ENCODE measurements around the gene ESCO1. TPM values are rescaled to one million over a fixed set of nuclear protein-coding genes. Genes with fewer than 3 reads are reported as not detected.
"Not testable (repeated sequence)": the region's sequence is repeated elsewhere in the genome, so short reads cannot be mapped to it uniquely, and the experiment has no call there.

The ESCO1 gene
- total RNA-seq, 1 experiment from 2014 or later: 10.8 TPM

DNA sequence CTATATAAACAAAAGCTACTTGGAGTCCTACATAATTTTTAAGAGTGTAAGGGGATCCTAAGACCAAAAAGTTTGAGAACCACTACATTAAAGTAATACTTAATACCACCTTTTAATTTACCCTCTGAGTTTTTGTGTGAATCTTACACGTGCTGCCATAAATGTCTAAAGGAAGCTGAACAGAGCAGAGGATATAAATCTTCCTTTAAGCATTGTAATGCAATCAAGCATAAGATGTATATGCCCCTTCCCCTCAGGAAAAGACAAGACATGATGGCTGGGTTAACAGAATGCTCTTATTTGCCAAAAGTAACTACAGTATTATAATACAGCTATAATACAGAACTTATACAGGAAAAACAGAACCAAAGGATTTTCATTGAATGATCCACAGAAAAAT lies 2.9 kb downstream of the ESCO1 start:
- Histone ChIP-seq H3K4me2 (peak overlapping the region; percentile 90), H3K9me2 (ENCODE audit: insufficient read depth) (no peaks in the 10 kb centered on the region), H3F3A (ENCODE audit: insufficient read depth, low read depth) (peaks cover 18% of the 10 kb centered on the region), H3K4me3 (peak overlapping the region; percentile 85; the same call in 1 of the 2 replicates), H3K27me3 (ENCODE audit: insufficient read depth, low read depth) (no peaks in the 10 kb centered on the region), H3K79me2 (ENCODE audit: low read depth) (peaks cover 61% of the 10 kb centered on the region), H3K4me1 (replicated peaks; ENCODE audit: insufficient read depth) (peaks cover 8% of the 10 kb centered on the region), H3K27ac (no peak overlapping the region), H4K20me1 (ENCODE audit: insufficient read depth) (0 out of 2 replicates have a peak, but pooled peaks cover 5% of the 10 kb centered on the region), H3K9me3 (ENCODE audit: insufficient read depth, low read depth) (no peaks in the 10 kb centered on the region), H2AFZ (no peak overlapping the region), H3K36me3 (ENCODE audit: low read depth) (no peaks in the 10 kb centered on the region)
- no peak for DNase-seq
- POLR2A ChIA-PET (ENCODE audit: unreplicated experiment): no interaction called here
- CTCF ChIA-PET: no interaction called here
- TF ChIP-seq, protein P1, sequence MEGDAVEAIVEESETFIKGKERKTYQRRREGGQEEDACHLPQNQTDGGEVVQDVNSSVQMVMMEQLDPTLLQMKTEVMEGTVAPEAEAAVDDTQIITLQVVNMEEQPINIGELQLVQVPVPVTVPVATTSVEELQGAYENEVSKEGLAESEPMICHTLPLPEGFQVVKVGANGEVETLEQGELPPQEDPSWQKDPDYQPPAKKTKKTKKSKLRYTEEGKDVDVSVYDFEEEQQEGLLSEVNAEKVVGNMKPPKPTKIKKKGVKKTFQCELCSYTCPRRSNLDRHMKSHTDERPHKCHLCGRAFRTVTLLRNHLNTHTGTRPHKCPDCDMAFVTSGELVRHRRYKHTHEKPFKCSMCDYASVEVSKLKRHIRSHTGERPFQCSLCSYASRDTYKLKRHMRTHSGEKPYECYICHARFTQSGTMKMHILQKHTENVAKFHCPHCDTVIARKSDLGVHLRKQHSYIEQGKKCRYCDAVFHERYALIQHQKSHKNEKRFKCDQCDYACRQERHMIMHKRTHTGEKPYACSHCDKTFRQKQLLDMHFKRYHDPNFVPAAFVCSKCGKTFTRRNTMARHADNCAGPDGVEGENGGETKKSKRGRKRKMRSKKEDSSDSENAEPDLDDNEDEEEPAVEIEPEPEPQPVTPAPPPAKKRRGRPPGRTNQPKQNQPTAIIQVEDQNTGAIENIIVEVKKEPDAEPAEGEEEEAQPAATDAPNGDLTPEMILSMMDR (conservative IDR thresholded peaks at IDR 0.05): no peak
- no peak for TF ChIP-seq EZH2 (IDR thresholded peaks at IDR 0.05; ENCODE audit: low read depth)
- BruUV-seq (replicated peaks): no TSS peak
- intact Hi-C loops (cut with micrococcal nuclease; ENCODE audit: unreplicated experiment): no loop called here

DNA sequence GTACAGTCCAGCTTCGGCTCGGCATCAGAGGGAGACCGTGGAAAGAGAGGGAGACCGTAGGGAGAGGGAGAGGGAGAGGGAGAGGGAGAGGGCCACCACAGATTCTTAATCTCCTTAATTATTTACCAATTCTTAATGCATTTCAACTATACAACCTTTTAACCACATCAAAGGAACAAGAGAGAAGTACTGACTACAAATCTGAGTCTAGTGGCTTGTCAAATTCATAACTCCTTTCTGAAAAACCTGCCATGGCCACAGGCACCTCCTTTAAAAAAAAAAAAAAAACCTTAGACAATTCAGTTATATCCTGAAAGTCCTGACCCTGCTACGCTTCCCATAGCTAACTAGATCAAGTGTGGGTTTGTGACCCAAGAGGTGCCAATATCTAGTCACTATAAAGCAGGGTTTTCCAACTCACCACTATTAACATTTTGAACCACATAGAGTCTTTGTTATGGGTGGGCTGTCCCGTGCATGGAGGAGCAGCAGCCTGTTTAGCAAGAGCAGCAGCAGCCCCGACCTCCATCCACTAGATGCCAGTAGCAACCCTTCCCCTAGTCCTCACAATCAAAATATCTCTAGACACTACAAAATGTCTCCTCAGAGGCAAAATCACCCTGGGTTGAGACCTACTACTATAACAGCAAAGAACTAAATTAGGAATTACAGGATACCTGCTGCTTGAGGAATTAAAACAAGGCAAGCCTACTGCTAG lies 6.8 kb downstream of the ESCO1 start:
- no peak overlapping the region for H3K4me3 ChIP-seq
- peaks cover 8% of the 10 kb centered on the region for H3K4me1 ChIP-seq (replicated peaks; ENCODE audit: insufficient read depth)
- TF ChIP-seq, protein P1 (conservative IDR thresholded peaks at IDR 0.05): no peak
- no peak for TF ChIP-seq EZH2 (IDR thresholded peaks at IDR 0.05; ENCODE audit: low read depth)
- no peak overlapping the region for H3K27ac ChIP-seq
- POLR2A ChIA-PET (ENCODE audit: unreplicated experiment): no interaction called here
- H3K79me2 ChIP-seq (ENCODE audit: low read depth): peaks cover 61% of the 10 kb centered on the region
- H3K4me2 ChIP-seq: no peak overlapping the region
- CTCF ChIA-PET: no interaction called here
- H3F3A ChIP-seq (ENCODE audit: insufficient read depth, low read depth): no peaks in the 10 kb centered on the region
- BruUV-seq (replicated peaks): no TSS peak
- 0 out of 2 replicates have a peak, but pooled peaks cover 2% of the 10 kb centered on the region for H4K20me1 ChIP-seq (ENCODE audit: insufficient read depth)
- H3K36me3 ChIP-seq (ENCODE audit: low read depth): no peaks in the 10 kb centered on the region
- H3K9me2 ChIP-seq (ENCODE audit: insufficient read depth): no peaks in the 10 kb centered on the region
- no peak for DNase-seq
- intact Hi-C loops (cut with micrococcal nuclease; ENCODE audit: unreplicated experiment): no loop called here
- no peaks in the 10 kb centered on the region for H3K9me3 ChIP-seq (ENCODE audit: insufficient read depth, low read depth)
- H3K27me3 ChIP-seq (ENCODE audit: insufficient read depth, low read depth): no peaks in the 10 kb centered on the region
- no peak overlapping the region for H2AFZ ChIP-seq

DNA sequence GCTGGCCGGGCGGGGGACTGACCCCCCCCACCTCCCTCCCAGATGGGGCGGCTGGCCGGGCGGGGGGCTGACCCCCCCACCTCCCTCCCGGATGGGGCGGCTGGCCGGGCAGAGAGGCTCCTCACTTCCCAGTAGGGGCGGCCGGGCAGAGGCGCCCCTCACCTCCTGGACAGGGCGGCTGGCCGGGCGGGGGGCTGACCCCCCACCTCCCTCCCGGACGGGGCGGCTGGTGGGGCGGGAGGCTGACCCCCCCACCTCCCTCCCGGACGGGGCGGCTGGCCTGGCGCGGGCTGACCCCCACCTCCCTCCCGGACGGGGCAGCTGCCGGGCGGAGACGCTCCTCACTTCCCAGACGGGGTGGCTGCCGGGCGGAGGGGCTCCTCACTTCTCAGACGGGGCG lies 8.1 kb downstream of the ESCO1 start:
- H3K4me3 ChIP-seq; H3K4me2 ChIP-seq; H2AFZ ChIP-seq; H3K9me2 ChIP-seq (ENCODE audit: insufficient read depth); DNase-seq; H3F3A ChIP-seq (ENCODE audit: insufficient read depth, low read depth); CTCF ChIA-PET; intact Hi-C loops (cut with micrococcal nuclease; ENCODE audit: unreplicated experiment); H3K9me3 ChIP-seq (ENCODE audit: insufficient read depth, low read depth); POLR2A ChIA-PET (ENCODE audit: unreplicated experiment); H3K27me3 ChIP-seq (ENCODE audit: insufficient read depth, low read depth); BruUV-seq (replicated peaks); H3K27ac ChIP-seq; H3K4me1 ChIP-seq (replicated peaks; ENCODE audit: insufficient read depth); H4K20me1 ChIP-seq (ENCODE audit: insufficient read depth); H3K36me3 ChIP-seq (ENCODE audit: low read depth): not testable (repeated sequence)
- peaks cover 59% of the 10 kb centered on the region for H3K79me2 ChIP-seq (ENCODE audit: low read depth)

DNA sequence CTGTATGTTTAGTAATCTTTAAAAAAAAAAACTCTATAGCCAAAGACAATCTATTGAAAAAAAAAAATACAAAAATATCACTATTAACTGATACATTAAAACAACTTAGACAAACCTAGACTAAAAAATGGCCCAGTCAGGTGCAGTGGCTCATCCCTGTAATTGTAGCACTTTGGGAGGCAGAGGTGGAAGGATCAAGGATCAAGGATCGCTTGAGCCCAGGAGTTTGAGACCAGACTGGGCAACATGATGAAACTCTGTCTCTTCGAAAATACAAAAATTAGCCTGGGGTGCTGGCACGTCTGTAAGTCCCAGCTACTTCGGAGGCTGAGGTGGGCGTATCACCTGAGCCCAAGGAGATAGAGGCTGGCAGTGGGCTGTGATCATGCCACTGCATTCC lies 16.1 kb downstream of the ESCO1 start:
- Histone ChIP-seq H3K4me2 (no peak overlapping the region), H3K27ac (no peak overlapping the region), H3K79me2 (ENCODE audit: low read depth) (peaks cover 21% of the 10 kb centered on the region), H3K36me3 (ENCODE audit: low read depth) (no peaks in the 10 kb centered on the region; the same call in 1 of the 2 replicates), H3K4me1 (replicated peaks; ENCODE audit: insufficient read depth) (no peaks in the 10 kb centered on the region), H3K27me3 (ENCODE audit: insufficient read depth, low read depth) (no peaks in the 10 kb centered on the region), H3F3A (ENCODE audit: insufficient read depth, low read depth) (no peaks in the 10 kb centered on the region), H3K9me3 (ENCODE audit: insufficient read depth, low read depth) (no peaks in the 10 kb centered on the region), H3K9me2 (ENCODE audit: insufficient read depth) (no peaks in the 10 kb centered on the region), H3K4me3 (no peak overlapping the region), H4K20me1 (ENCODE audit: insufficient read depth) (peaks cover 12% of the 10 kb centered on the region), H2AFZ (no peak overlapping the region)
- BruUV-seq (replicated peaks): no TSS peak
- intact Hi-C loops (cut with micrococcal nuclease; ENCODE audit: unreplicated experiment): loop anchor here (10.0 kb wide), 1 partner anchor 50 kb away; no protein-coding TSS in a partner anchor
- no peak for DNase-seq
- POLR2A ChIA-PET (ENCODE audit: unreplicated experiment): no interaction called here
- CTCF ChIA-PET: no interaction called here
- TF ChIP-seq, protein P1 (conservative IDR thresholded peaks at IDR 0.05): no peak

Measured in PC-9 (cell line).